ENCODE data around the gene ECE2.

GRCh38 chr3:184291738-184292445, 16.1 kb downstream of the ECE2 start:
- TF ChIP-seq CTCF (conservative IDR thresholded peaks at IDR 0.05; ENCODE audit: low read length), result no peak
- TF ChIP-seq EZH2phosphoT487 (IDR thresholded peaks at IDR 0.05; ENCODE audit: borderline replicate concordance, low read depth, low read length), result no peak

Data from OCI-LY7 (cell line).